LNCAP (cell line): ENCODE measurements around the gene CA11.

ENCODE experiments used
- CTCF ChIP-seq: fragments of 450-650 bp; IDR thresholded peaks from 2 replicates; pipeline ENCODE4 v1.5.1; 2017; ENCODE audit warnings: mild to moderate bottlenecking

CA11 gene

GRCh38 chr19:48654299-48655059, 8.5 kb upstream of the CA11 start:
- TF ChIP-seq CTCF: no peak

- no peak for TF ChIP-seq CTCF
Observed at GRCh38 chr19:48651683-48652048, 5.7 kb upstream of the CA11 start.

- TF ChIP-seq CTCF: no peak
Observed at GRCh38 chr19:48650974-48651682, 5.1 kb upstream of the CA11 start.

GRCh38 chr19:48648134-48648533, 2.1 kb upstream of the CA11 start:
- TF ChIP-seq CTCF: no peak

- no peak for TF ChIP-seq CTCF
Observed at GRCh38 chr19:48646722-48647216, 782 bp upstream of the CA11 start.

GRCh38 chr19:48645620-48646000, 377 bp downstream of the CA11 start:
- TF ChIP-seq CTCF: no peak

- no peak for TF ChIP-seq CTCF
Observed at GRCh38 chr19:48644839-48645619, 958 bp downstream of the CA11 start.
